Measurements from ENCODE around the gene TMEM151B.
"Not testable (repeated sequence)": the region's sequence is repeated elsewhere in the genome, so short reads cannot be mapped to it uniquely, and the experiment has no call there.

TMEM151B gene

GRCh38 chr6:44339763-44340625 is 69.7 kb downstream of the TMEM151B start:
- no peak for DNase-seq

GRCh38 chr6:44341095-44341890 is 71.0 kb downstream of the TMEM151B start:
- DNase-seq: no peak

GRCh38 chr6:44342052-44342451 is 71.8 kb downstream of the TMEM151B start:
- DNase-seq: no peak

- DNase-seq: no peak
Observed at GRCh38 chr6:44342489-44342888, 72.2 kb downstream of the TMEM151B start, which contains the start of gene SPATS1. TSS of gene SPATS1 (plus strand) at chr6:44342650. CDS start at chr6:44343096, 446 bp downstream.

- not testable (repeated sequence) for DNase-seq
Observed at GRCh38 chr6:44346818-44347217, 76.6 kb downstream of the TMEM151B start.

- no peak for DNase-seq
Observed at GRCh38 chr6:44349904-44350649, 79.8 kb downstream of the TMEM151B start.

- not testable (repeated sequence) for DNase-seq
Observed at GRCh38 chr6:44350650-44350994, 80.4 kb downstream of the TMEM151B start.

GRCh38 chr6:44352259-44352658 is 82.0 kb downstream of the TMEM151B start:
- DNase-seq: no peak

GRCh38 chr6:44353336-44353735 is 83.1 kb downstream of the TMEM151B start:
- no peak for DNase-seq

- DNase-seq: no peak
Observed at GRCh38 chr6:44355640-44356039, 85.4 kb downstream of the TMEM151B start.

- no peak for DNase-seq
Observed at GRCh38 chr6:44356487-44356886, 86.2 kb downstream of the TMEM151B start.
